ENCODE data around the gene MEMO1. TPM values are rescaled to one million over a fixed set of nuclear protein-coding genes. Genes with fewer than 3 reads are reported as not detected.

Gene MEMO1
- total RNA-seq, 1 donor from 2014 or later: 59.6 TPM

GRCh38 chr2:31979956-31980355 lies 30.9 kb downstream of the MEMO1 start:
- H3K27ac Mint-ChIP-seq (ENCODE audit: unreplicated experiment): no peak overlapping the region
- TF ChIP-seq CTCF (IDR thresholded peaks at IDR 0.05; ENCODE audit: unreplicated experiment): no peak
- no peaks in the 10 kb centered on the region for H3K36me3 Mint-ChIP-seq (ENCODE audit: low read depth, unreplicated experiment)
- H3K4me3 Mint-ChIP-seq (ENCODE audit: unreplicated experiment): no peak overlapping the region
- H3K9me3 Mint-ChIP-seq (ENCODE audit: unreplicated experiment): no peaks in the 10 kb centered on the region
- H3K27me3 Mint-ChIP-seq (ENCODE audit: unreplicated experiment): no peaks in the 10 kb centered on the region
- DNase-seq (ENCODE audit: low spot score): no peak
- peaks cover 12% of the 10 kb centered on the region for H3K4me1 Mint-ChIP-seq (ENCODE audit: unreplicated experiment)

GRCh38 chr2:31979018-31979417 lies 31.8 kb downstream of the MEMO1 start:
- Mint-ChIP-seq H3K36me3 (ENCODE audit: low read depth, unreplicated experiment) (no peaks in the 10 kb centered on the region), H3K27ac (ENCODE audit: unreplicated experiment) (no peak overlapping the region), H3K4me1 (ENCODE audit: unreplicated experiment) (peaks cover 12% of the 10 kb centered on the region), H3K27me3 (ENCODE audit: unreplicated experiment) (no peaks in the 10 kb centered on the region), H3K4me3 (ENCODE audit: unreplicated experiment) (no peak overlapping the region), H3K9me3 (ENCODE audit: unreplicated experiment) (no peaks in the 10 kb centered on the region)
- DNase-seq (ENCODE audit: low spot score): no peak
- TF ChIP-seq CTCF (IDR thresholded peaks at IDR 0.05; ENCODE audit: unreplicated experiment): no peak

GRCh38 chr2:31978436-31978835 lies 32.4 kb downstream of the MEMO1 start:
- Mint-ChIP-seq H3K27me3 (ENCODE audit: unreplicated experiment) (no peaks in the 10 kb centered on the region), H3K9me3 (ENCODE audit: unreplicated experiment) (no peaks in the 10 kb centered on the region), H3K27ac (ENCODE audit: unreplicated experiment) (no peak overlapping the region), H3K4me3 (ENCODE audit: unreplicated experiment) (no peak overlapping the region), H3K4me1 (ENCODE audit: unreplicated experiment) (peaks cover 12% of the 10 kb centered on the region), H3K36me3 (ENCODE audit: low read depth, unreplicated experiment) (no peaks in the 10 kb centered on the region)
- DNase-seq (ENCODE audit: low spot score): no peak
- no peak for TF ChIP-seq CTCF (IDR thresholded peaks at IDR 0.05; ENCODE audit: unreplicated experiment)

GRCh38 chr2:31973665-31974064 lies 37.1 kb downstream of the MEMO1 start:
- H3K36me3 Mint-ChIP-seq (ENCODE audit: low read depth, unreplicated experiment): peaks cover under 1% of the 10 kb centered on the region
- H3K27me3 Mint-ChIP-seq (ENCODE audit: unreplicated experiment): no peaks in the 10 kb centered on the region
- no peaks in the 10 kb centered on the region for H3K4me1 Mint-ChIP-seq (ENCODE audit: unreplicated experiment)

GRCh38 chr2:31972059-31972458 lies 38.7 kb downstream of the MEMO1 start:
- no peak overlapping the region for H3K4me3 Mint-ChIP-seq (ENCODE audit: unreplicated experiment)
- no peaks in the 10 kb centered on the region for H3K4me1 Mint-ChIP-seq (ENCODE audit: unreplicated experiment)
- no peak for DNase-seq (ENCODE audit: low spot score)
- H3K27me3 Mint-ChIP-seq (ENCODE audit: unreplicated experiment): peaks cover 1% of the 10 kb centered on the region
- H3K36me3 Mint-ChIP-seq (ENCODE audit: low read depth, unreplicated experiment): peaks cover 4% of the 10 kb centered on the region
- no peak for TF ChIP-seq CTCF (IDR thresholded peaks at IDR 0.05; ENCODE audit: unreplicated experiment)
- no peak overlapping the region for H3K27ac Mint-ChIP-seq (ENCODE audit: unreplicated experiment)
- H3K9me3 Mint-ChIP-seq (ENCODE audit: unreplicated experiment): no peaks in the 10 kb centered on the region

More at GRCh38 chr2:31973665-31974064, 37.1 kb downstream of the MEMO1 start:
- Mint-ChIP-seq H3K9me3 (ENCODE audit: unreplicated experiment) (no peaks in the 10 kb centered on the region), H3K4me3 (ENCODE audit: unreplicated experiment) (no peak overlapping the region), H3K27ac (ENCODE audit: unreplicated experiment) (no peak overlapping the region)
- no peak for TF ChIP-seq CTCF (IDR thresholded peaks at IDR 0.05; ENCODE audit: unreplicated experiment)
- DNase-seq (ENCODE audit: low spot score): no peak
